ENCODE results near the gene SEC62. TPM values are rescaled to one million over a fixed set of nuclear protein-coding genes. Genes with fewer than 3 reads are reported as not detected.

SEC62 gene
- total and polyA plus RNA-seq, 2 donors (not counting 1 experiment from before 2014, with no cell fraction given) = 49.9 to 136 TPM

DNA sequence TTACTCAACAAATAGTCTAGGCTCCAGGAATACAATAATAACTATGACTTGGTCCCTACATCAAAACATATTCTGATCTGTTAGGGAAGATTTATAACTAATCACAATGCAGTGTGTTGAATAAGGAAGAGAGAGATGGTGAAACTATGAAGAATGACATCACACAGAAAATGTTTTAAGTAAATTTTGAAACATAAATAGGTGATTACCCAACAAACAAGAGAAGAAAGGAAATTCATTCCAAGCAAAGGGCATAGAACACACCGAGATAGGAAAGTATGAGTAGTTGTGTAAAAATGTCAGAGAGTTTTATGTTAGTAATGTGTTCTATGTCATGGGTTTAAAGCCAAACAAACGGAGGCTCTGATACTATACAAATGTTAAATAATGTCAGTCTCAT, 13.4 kb downstream of the SEC62 start:
- H3K27me3 ChIP-seq (ENCODE audit: control insufficient read depth, insufficient read depth, low read length) = no peaks in the 10 kb centered on the region
- H3K36me3 ChIP-seq (ENCODE audit: control insufficient read depth, insufficient read depth, low read length) = peaks cover 14% of the 10 kb centered on the region
- H4K20me1 ChIP-seq (ENCODE audit: control insufficient read depth, extremely low read depth, insufficient read depth, low read length) = no peaks in the 10 kb centered on the region
- no peak overlapping the region for H3K4me3 ChIP-seq (replicated peaks in 1 of 4; ENCODE audit: control extremely low read depth in 1 of 4, insufficient read depth in 1 of 4, low read depth in 3 of 4, low read length in 4 of 4)
- H3K9me3 ChIP-seq (ENCODE audit: control insufficient read depth, insufficient read depth, low read depth, low read length) = no peaks in the 10 kb centered on the region
- no peaks in the 10 kb centered on the region for H3K4me1 ChIP-seq (ENCODE audit: control insufficient read depth, extremely low read depth, insufficient read depth, low read length)
- H3K79me2 ChIP-seq (ENCODE audit: control insufficient read depth, insufficient read depth, low read length) = peaks cover 7% of the 10 kb centered on the region
- peak; percentile 24 to 46 for DNase-seq (ENCODE audit: low read depth in 2 of 2)
- peak overlapping the region; percentile 25 for H3K27ac ChIP-seq (ENCODE audit: insufficient read depth, low read length)
- no peak overlapping the region for H3K9ac ChIP-seq (ENCODE audit: insufficient read depth, low read length)
- H3K4me2 ChIP-seq (ENCODE audit: extremely low read depth, insufficient read depth, low read length) = no peak overlapping the region
- H2AFZ ChIP-seq (ENCODE audit: low read length) = no peak overlapping the region
- no peak for TF ChIP-seq EZH2 (IDR thresholded peaks at IDR 0.05; ENCODE audit: low read length, missing control alignments)
- TF ChIP-seq, protein P1, sequence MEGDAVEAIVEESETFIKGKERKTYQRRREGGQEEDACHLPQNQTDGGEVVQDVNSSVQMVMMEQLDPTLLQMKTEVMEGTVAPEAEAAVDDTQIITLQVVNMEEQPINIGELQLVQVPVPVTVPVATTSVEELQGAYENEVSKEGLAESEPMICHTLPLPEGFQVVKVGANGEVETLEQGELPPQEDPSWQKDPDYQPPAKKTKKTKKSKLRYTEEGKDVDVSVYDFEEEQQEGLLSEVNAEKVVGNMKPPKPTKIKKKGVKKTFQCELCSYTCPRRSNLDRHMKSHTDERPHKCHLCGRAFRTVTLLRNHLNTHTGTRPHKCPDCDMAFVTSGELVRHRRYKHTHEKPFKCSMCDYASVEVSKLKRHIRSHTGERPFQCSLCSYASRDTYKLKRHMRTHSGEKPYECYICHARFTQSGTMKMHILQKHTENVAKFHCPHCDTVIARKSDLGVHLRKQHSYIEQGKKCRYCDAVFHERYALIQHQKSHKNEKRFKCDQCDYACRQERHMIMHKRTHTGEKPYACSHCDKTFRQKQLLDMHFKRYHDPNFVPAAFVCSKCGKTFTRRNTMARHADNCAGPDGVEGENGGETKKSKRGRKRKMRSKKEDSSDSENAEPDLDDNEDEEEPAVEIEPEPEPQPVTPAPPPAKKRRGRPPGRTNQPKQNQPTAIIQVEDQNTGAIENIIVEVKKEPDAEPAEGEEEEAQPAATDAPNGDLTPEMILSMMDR (conservative IDR thresholded peaks at IDR 0.05 in 1 of 2, IDR thresholded peaks at IDR 0.05 in 1 of 2; ENCODE audit: low read depth in 1 of 2, low read length in 2 of 2) = no peak

GRCh38 chr3:169984292-169984691, 17.7 kb downstream of the SEC62 start:
- Histone ChIP-seq H3K4me2 (ENCODE audit: extremely low read depth, insufficient read depth, low read length) (no peak overlapping the region), H3K79me2 (ENCODE audit: control insufficient read depth, insufficient read depth, low read length) (no peaks in the 10 kb centered on the region), H2AFZ (ENCODE audit: low read length) (no peak overlapping the region), H3K4me3 (replicated peaks in 1 of 4; ENCODE audit: control extremely low read depth in 1 of 4, insufficient read depth in 1 of 4, low read depth in 3 of 4, low read length in 4 of 4) (no peak overlapping the region), H3K27me3 (ENCODE audit: control insufficient read depth, insufficient read depth, low read length) (no peaks in the 10 kb centered on the region), H3K9ac (ENCODE audit: insufficient read depth, low read length) (no peak overlapping the region), H4K20me1 (ENCODE audit: control insufficient read depth, extremely low read depth, insufficient read depth, low read length) (no peaks in the 10 kb centered on the region), H3K36me3 (ENCODE audit: control insufficient read depth, insufficient read depth, low read length) (peaks cover 13% of the 10 kb centered on the region), H3K9me3 (ENCODE audit: control insufficient read depth, insufficient read depth, low read depth, low read length) (no peaks in the 10 kb centered on the region), H3K4me1 (ENCODE audit: control insufficient read depth, extremely low read depth, insufficient read depth, low read length) (no peaks in the 10 kb centered on the region), H3K27ac (ENCODE audit: insufficient read depth, low read length) (no peak overlapping the region)
- DNase-seq (ENCODE audit: low read depth in 2 of 2) = no peak
- TF ChIP-seq EZH2 (IDR thresholded peaks at IDR 0.05; ENCODE audit: low read length, missing control alignments) = no peak
- TF ChIP-seq, protein P1 (conservative IDR thresholded peaks at IDR 0.05 in 1 of 2, IDR thresholded peaks at IDR 0.05 in 1 of 2; ENCODE audit: low read depth in 1 of 2, low read length in 2 of 2) = no peak

DNA sequence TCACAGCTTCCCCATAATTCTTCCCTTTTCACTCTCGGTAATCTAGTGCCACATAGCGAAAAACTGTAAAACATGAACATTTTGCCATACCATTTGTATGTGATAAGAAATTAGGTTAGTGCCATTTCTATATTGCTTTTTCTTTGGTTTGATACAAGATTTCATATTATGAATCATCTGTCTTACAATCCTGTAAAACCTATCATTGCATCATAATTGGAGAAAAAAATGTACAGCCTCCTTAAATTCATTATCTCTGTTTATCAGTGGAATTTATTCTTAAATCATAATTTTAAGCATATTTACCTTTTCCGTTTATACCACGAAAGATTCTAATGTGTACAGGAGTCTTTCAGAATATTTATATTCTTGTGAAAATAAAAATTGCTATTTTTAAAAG, 23.8 kb downstream of the SEC62 start:
- no peak for DNase-seq (ENCODE audit: low read depth in 2 of 2)
- Histone ChIP-seq H3K79me2 (ENCODE audit: control insufficient read depth, insufficient read depth, low read length) (no peaks in the 10 kb centered on the region), H3K27me3 (ENCODE audit: control insufficient read depth, insufficient read depth, low read length) (no peaks in the 10 kb centered on the region), H3K4me1 (ENCODE audit: control insufficient read depth, extremely low read depth, insufficient read depth, low read length) (no peaks in the 10 kb centered on the region), H3K9ac (ENCODE audit: insufficient read depth, low read length) (no peak overlapping the region), H3K36me3 (ENCODE audit: control insufficient read depth, insufficient read depth, low read length) (peaks cover 5% of the 10 kb centered on the region), H3K27ac (ENCODE audit: insufficient read depth, low read length) (no peak overlapping the region), H3K9me3 (ENCODE audit: control insufficient read depth, insufficient read depth, low read depth, low read length) (no peaks in the 10 kb centered on the region), H3K4me2 (ENCODE audit: extremely low read depth, insufficient read depth, low read length) (no peak overlapping the region), H3K4me3 (replicated peaks in 1 of 4; ENCODE audit: control extremely low read depth in 1 of 4, insufficient read depth in 1 of 4, low read depth in 3 of 4, low read length in 4 of 4) (no peak overlapping the region), H2AFZ (ENCODE audit: low read length) (no peak overlapping the region), H4K20me1 (ENCODE audit: control insufficient read depth, extremely low read depth, insufficient read depth, low read length) (no peaks in the 10 kb centered on the region)
- no peak for TF ChIP-seq EZH2 (IDR thresholded peaks at IDR 0.05; ENCODE audit: low read length, missing control alignments)
- TF ChIP-seq, protein P1 (conservative IDR thresholded peaks at IDR 0.05 in 1 of 2, IDR thresholded peaks at IDR 0.05 in 1 of 2; ENCODE audit: low read depth in 1 of 2, low read length in 2 of 2) = no peak

All from fibroblast of lung (primary cell).